Uterus (tissue), 2 donors: ENCODE measurements around the gene CTRB1.

Experiments
- POLR2A ChIP-seq, 2 donors: fragments of 450-650 bp; IDR thresholded peaks; one replicate each; pipeline ENCODE4 v1.6.1; 2016; ENCODE audit warnings: antibody characterized with exemption in 2 of 2, mild to moderate bottlenecking in 1 of 2, moderate library complexity in 1 of 2
- TF ChIP-seq, protein P1 (sequence below), 4 experiments: fragments of 200-600 bp in 2 of 4; fragments of 450-650 bp in 2 of 4; sonication (generic) in 2 of 4; IDR thresholded peaks; one replicate each; pipeline ENCODE4 v1.5.1; 2016 to 2019; ENCODE audit warnings: antibody characterized with exemption in 4 of 4, mild to moderate bottlenecking in 2 of 4, moderate library complexity in 1 of 4

DNA sequence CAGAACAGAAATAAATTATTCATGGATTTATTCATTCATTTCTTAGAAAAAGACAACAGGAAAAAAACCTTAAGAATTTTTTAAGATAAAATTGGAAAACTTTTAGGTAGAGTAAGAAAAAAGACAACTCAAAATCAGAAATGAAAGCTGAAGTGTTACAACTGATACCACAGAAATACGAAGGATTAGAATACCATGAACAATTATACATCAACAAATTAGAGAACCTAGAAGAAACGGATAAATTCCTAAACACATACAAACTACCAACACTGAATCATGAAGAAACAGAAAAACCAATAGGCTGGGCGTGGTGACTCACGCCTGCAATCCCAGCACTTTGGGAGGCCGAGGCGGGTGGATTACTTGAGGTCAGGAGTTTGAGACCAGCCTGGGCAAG, 39.6 kb upstream of the CTRB1 start:
- TF ChIP-seq, protein P1, sequence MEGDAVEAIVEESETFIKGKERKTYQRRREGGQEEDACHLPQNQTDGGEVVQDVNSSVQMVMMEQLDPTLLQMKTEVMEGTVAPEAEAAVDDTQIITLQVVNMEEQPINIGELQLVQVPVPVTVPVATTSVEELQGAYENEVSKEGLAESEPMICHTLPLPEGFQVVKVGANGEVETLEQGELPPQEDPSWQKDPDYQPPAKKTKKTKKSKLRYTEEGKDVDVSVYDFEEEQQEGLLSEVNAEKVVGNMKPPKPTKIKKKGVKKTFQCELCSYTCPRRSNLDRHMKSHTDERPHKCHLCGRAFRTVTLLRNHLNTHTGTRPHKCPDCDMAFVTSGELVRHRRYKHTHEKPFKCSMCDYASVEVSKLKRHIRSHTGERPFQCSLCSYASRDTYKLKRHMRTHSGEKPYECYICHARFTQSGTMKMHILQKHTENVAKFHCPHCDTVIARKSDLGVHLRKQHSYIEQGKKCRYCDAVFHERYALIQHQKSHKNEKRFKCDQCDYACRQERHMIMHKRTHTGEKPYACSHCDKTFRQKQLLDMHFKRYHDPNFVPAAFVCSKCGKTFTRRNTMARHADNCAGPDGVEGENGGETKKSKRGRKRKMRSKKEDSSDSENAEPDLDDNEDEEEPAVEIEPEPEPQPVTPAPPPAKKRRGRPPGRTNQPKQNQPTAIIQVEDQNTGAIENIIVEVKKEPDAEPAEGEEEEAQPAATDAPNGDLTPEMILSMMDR (IDR thresholded peaks at IDR 0.05), result no peak
- no peak for TF ChIP-seq POLR2A (IDR thresholded peaks at IDR 0.05)
